HUES48 (cell line): ENCODE data around the gene ITPRIP.
A peak's percentile ranks its signal among the peaks of the same experiment; 100 is the strongest.

Experiments
- H3K27ac ChIP-seq: one replicate; pipeline ENCODE4 v1.7.0; 2013; ENCODE audit warnings: low read depth, low read length, inconsistent platforms
- H3K27me3 ChIP-seq: 2 replicates; pipeline ENCODE4 v1.6.1; 2013; ENCODE audit warnings: mild to moderate bottlenecking, low read length; ENCODE audit not compliant: control insufficient read depth, insufficient read depth
- H3K36me3 ChIP-seq: 2 replicates; pipeline ENCODE4 v1.6.1; 2013; ENCODE audit warnings: low read length; ENCODE audit not compliant: control insufficient read depth, insufficient read depth
- H3K4me1 ChIP-seq: 2 replicates; pipeline ENCODE4 v1.6.1; 2013; ENCODE audit warnings: mild to moderate bottlenecking, low read length; ENCODE audit not compliant: control insufficient read depth, insufficient read depth
- H3K4me3 ChIP-seq: 2 replicates; pipeline ENCODE4 v1.5.1; 2013; ENCODE audit warnings: mild to moderate bottlenecking, low read depth, low read length
- H3K9ac ChIP-seq: 2 replicates; pipeline ENCODE4 v1.6.1; 2013; ENCODE audit warnings: mild to moderate bottlenecking, low read depth, low read length, moderate library complexity
- H3K9me3 ChIP-seq: 2 replicates; pipeline ENCODE4 v1.6.1; 2013; ENCODE audit warnings: low read length; ENCODE audit not compliant: control insufficient read depth, insufficient read depth

ITPRIP gene

DNA sequence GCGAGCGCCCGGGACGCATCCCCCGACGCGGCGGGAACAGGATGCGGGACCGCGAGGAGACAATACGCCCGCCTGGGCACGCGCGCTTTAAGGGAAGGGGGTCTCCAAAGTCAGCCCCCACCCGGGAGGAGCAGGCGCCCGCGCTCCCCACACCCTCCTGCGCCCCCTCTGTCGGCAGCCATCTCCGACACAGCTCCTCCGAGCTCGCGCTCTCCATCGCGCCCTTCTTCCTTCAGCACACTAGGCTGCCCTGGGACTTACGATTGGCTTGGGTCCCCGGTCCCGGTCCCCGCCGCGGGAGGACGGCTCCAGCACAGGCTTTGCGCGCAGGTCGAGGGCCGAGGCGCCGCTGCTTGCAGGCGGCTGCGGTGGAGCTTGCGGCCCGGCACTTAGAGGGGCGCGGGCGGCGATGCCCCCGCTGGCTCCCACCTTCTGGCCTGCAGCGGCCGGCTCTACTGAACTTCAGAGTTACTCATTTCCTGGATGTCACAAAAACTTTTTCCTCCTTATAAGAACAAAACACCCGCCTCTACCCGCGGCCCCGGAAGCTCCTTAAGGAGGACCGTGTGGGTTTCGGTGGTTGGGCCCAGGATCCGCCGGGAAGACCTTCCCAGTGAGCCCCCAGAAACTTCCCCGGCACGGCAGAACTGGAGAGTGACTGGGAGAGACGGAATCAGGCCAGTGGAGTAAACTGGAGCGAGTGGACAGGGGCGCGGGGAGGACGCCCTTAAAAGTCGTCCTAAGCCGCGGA, at the start of gene ITPRIP:
Gene ITPRIP (minus strand): TSS at position 481 of the 751 bp plus-strand sequence. CDS start 22,414 bp downstream, outside the sequence.
- peak within 1 kb of the TSS; percentile 87 for H3K27ac ChIP-seq
- peaks cover 35% of the 10 kb centered on the region for H3K4me1 ChIP-seq
- peak within 1 kb of the TSS; percentile 95 for H3K9ac ChIP-seq
- H3K4me3 ChIP-seq, result peak within 1 kb of the TSS; percentile 85
- no peaks in the 10 kb centered on the region for H3K9me3 ChIP-seq
- H3K27me3 ChIP-seq, result peaks cover 6% of the 10 kb centered on the region
- H3K36me3 ChIP-seq, result no peaks in the 10 kb centered on the region

DNA sequence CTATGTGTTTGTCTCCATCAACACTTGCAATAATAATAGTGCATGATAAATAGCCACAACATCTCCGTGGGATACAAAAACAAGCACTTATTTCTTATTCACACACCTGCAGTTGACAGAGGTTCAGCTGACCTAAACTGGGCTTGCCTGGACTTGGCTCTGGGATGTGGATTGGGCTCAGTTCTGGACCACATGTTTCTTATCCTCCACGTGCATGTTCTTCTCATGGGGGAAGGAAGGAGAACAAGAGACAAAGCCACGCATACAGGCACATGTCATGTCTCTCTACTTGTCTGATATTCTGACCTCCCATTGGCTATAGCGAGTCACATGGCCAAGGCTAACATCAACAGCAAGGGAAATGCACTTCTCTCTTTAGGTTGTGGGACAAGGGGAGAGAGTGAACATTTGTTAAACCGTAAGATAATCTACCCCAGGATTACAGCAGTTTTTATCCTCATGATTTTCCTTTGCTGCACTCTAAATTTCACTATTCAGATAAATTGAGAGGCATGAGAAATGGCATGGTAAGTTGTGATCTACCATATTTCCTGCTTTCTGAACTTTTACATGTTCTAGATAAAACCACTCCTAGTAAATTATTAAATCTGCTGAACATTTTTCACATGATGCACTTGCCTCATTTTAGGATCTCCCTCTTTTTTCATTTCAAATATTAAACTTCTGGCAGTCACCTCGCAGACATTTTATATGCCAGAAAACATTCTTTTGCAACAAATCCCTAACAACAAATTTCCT, 49.0 kb upstream of the ITPRIP start:
- no peak overlapping the region for H3K27ac ChIP-seq
- H3K27me3 ChIP-seq, result no peaks in the 10 kb centered on the region
- no peaks in the 10 kb centered on the region for H3K4me1 ChIP-seq
- no peaks in the 10 kb centered on the region for H3K9me3 ChIP-seq
- H3K4me3 ChIP-seq, result no peak overlapping the region
- H3K9ac ChIP-seq, result no peak overlapping the region
- no peaks in the 10 kb centered on the region for H3K36me3 ChIP-seq

DNA sequence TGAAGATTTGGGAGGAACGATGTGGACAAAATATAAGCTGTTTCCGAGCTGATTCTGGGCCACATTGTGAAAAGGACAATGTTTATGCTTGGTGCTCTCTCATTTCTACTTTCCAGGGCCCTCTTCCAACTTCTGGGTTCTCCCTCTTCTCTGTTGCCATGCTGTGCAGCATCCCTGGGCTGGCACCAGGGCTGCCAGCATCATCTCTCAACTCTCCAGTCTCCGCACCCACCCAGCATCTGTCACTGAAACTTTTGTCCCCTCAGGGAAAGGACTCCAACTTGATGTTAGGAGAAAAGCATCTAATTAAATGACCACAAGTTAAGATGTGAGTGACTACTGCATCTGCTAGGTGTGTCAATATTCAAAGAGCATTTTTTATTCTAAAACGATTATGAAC, 42.1 kb upstream of the ITPRIP start:
- H3K36me3 ChIP-seq, result no peaks in the 10 kb centered on the region
- H3K27ac ChIP-seq, result no peak overlapping the region
- H3K27me3 ChIP-seq, result no peaks in the 10 kb centered on the region
- H3K9me3 ChIP-seq, result no peaks in the 10 kb centered on the region
- no peak overlapping the region for H3K9ac ChIP-seq
- peaks cover 12% of the 10 kb centered on the region; the same call in 1 of the 2 replicates for H3K4me1 ChIP-seq
- no peak overlapping the region for H3K4me3 ChIP-seq

- H3K9me3 ChIP-seq, result no peaks in the 10 kb centered on the region
- H3K4me1 ChIP-seq, result peaks cover 12% of the 10 kb centered on the region; the same call in 1 of the 2 replicates
- H3K27ac ChIP-seq, result peak overlapping the region; percentile 42
- no peak overlapping the region for H3K9ac ChIP-seq
- H3K27me3 ChIP-seq, result no peaks in the 10 kb centered on the region
- no peaks in the 10 kb centered on the region for H3K36me3 ChIP-seq
- H3K4me3 ChIP-seq, result no peak overlapping the region
Observed at GRCh38 chr10:104376784-104377300, 38.6 kb upstream of the ITPRIP start.

GRCh38 chr10:104374591-104374990, 36.3 kb upstream of the ITPRIP start:
- Histone ChIP-seq H3K9me3 (0 out of 2 replicates have a peak, but pooled peaks cover 3% of the 10 kb centered on the region), H3K4me3 (no peak overlapping the region), H3K4me1 (peaks cover 12% of the 10 kb centered on the region; the same call in 1 of the 2 replicates), H3K27me3 (no peaks in the 10 kb centered on the region), H3K27ac (no peak overlapping the region), H3K36me3 (no peaks in the 10 kb centered on the region; the same call in 1 of the 2 replicates), H3K9ac (no peak overlapping the region)

DNA sequence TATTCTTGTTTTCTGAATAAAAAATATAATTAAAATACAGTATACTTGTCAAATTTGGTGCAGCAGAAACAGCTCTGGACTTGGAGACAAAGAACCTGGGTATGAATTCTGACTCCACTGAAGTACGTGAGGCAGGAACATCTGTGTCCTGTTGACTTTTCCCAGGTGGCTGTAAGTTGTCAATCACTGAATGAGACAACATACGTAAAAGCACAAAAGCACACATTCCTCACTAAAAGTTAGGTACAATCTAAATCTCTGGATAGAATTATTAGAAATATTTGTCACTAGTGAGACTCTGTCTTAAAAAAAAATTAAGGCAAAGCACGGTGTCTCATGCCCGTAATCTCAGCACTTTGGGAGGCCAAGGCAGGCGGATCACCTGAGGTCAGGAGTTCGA, 33.5 kb upstream of the ITPRIP start:
- Histone ChIP-seq H3K4me1 (peaks cover 13% of the 10 kb centered on the region), H3K4me3 (no peak overlapping the region), H3K27ac (no peak overlapping the region), H3K9me3 (0 out of 2 replicates have a peak, but pooled peaks cover 3% of the 10 kb centered on the region), H3K27me3 (no peaks in the 10 kb centered on the region), H3K9ac (no peak overlapping the region), H3K36me3 (no peaks in the 10 kb centered on the region; the same call in 1 of the 2 replicates)

DNA sequence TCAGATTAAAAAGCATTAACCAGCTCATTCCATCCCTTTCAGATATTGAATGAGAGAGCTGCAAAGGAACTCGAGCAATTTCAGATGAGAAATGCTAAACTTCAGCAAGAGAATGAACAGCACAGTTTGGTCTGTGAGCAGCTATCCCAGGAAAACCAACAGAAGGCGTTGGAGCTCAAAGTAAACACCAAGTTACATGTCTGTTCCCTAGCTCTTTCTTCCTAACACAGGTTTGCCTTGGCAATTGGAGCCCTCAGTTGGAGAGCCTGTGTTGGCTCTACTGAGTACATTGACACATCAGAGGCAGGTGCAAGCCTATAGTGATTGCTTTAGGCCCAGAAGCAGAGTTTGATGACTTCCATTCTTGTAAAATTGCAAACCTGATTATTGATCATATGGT, 30.1 kb upstream of the ITPRIP start:
- Histone ChIP-seq H3K27ac (no peak overlapping the region), H3K27me3 (no peaks in the 10 kb centered on the region), H3K9ac (no peak overlapping the region), H3K4me1 (peaks cover 8% of the 10 kb centered on the region), H3K4me3 (no peak overlapping the region), H3K9me3 (peaks cover 6% of the 10 kb centered on the region; the same call in 1 of the 2 replicates), H3K36me3 (no peaks in the 10 kb centered on the region; the same call in 1 of the 2 replicates)

DNA sequence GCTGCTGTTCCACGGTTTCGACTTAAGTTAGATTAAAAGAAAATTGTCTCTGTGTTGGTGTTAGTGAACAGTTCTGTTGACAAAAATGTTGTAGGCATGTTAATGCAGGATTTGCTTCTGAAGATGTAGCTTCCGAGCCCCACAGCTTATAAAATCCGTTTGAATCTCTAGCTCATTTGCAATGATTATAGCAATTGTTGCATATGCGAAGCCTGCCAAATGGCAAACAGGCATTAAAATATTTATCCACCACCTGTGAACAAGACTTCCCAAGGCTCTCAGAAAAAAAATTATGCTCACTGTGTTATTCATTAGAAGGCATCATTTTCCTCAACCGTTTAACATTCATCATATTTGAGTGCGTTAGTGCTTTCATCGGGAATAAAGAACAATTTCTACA, 29.6 kb upstream of the ITPRIP start:
- peaks cover 6% of the 10 kb centered on the region; the same call in 1 of the 2 replicates for H3K9me3 ChIP-seq
- no peaks in the 10 kb centered on the region for H3K27me3 ChIP-seq
- no peak overlapping the region for H3K4me3 ChIP-seq
- H3K36me3 ChIP-seq, result no peaks in the 10 kb centered on the region; the same call in 1 of the 2 replicates
- H3K4me1 ChIP-seq, result peaks cover 8% of the 10 kb centered on the region
- H3K9ac ChIP-seq, result no peak overlapping the region
- H3K27ac ChIP-seq, result no peak overlapping the region

DNA sequence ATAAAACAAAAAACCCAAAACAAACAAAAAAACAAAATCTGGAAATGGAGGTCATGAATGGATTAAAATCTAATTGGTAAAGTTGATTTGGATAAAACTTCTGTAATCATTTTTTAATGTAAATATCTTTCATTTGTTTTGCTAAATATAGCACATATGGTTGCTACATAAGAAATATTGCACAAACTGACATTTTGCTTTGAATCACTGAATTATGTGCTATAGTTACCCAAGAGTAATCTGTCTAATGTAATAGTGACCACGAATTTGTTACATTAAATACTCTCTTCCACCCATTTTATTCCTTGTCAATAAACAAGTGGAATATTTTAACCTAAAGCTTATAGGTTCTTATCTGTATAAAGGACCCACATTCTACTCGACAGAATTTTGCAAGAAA, 21.5 kb upstream of the ITPRIP start:
- Histone ChIP-seq H3K4me3 (no peak overlapping the region), H3K27me3 (peaks cover 8% of the 10 kb centered on the region), H3K9me3 (peaks cover 4% of the 10 kb centered on the region; the same call in 1 of the 2 replicates), H3K27ac (no peak overlapping the region), H3K9ac (no peak overlapping the region), H3K36me3 (no peaks in the 10 kb centered on the region), H3K4me1 (no peaks in the 10 kb centered on the region)

DNA sequence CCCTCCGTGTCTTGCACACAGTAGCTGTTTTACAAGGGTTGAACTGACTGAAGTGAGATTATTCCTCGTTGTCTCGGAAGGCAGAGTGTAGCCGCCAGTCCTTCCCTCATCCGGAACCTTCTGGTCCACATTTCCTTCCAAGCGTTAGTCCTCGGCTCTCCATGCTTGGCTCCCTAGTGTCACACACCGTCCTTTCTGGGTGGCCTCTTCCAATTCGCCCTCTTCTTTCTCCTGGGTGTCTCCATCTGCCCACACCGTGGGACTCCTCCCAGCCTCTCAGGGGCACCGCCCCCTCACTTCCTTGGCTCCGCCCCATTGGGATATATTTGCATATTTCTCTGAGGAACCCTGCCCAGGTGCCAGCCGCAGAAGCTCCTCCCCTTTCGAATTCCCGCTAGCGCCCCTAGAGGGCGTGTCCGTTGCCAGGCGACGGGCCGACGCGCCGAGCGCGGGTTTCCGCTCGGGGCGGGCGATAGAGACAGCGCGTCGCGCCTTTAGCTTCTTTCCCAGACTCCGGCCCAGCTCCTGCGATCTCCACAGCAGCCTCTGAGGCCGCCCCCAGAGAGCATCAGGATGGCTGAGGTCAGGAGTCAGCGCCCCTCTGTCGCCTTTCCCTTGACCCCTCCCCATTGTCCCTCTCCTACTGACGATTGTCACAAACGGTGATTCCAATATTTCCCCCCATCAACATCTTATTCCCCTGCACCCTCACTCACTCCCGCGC, 15.2 kb upstream of the ITPRIP start, which contains the start of gene CFAP58:
Gene CFAP58 (plus strand): TSS at position 509 of the 724 bp plus-strand sequence. CDS start 65 bp downstream, at position 574.
- H3K4me1 ChIP-seq, result peaks cover 20% of the 10 kb centered on the region
- H3K27me3 ChIP-seq, result peaks cover 20% of the 10 kb centered on the region
- H3K9ac ChIP-seq, result no peak within 1 kb of the TSS
- H3K9me3 ChIP-seq, result no peaks in the 10 kb centered on the region
- H3K27ac ChIP-seq, result no peak within 1 kb of the TSS
- H3K36me3 ChIP-seq, result no peaks in the 10 kb centered on the region
- peak within 1 kb of the TSS; percentile 62 for H3K4me3 ChIP-seq
